DOHH2 (cell line): ENCODE data around the gene PDHX.

Experiments used
- H3F3A ChIP-seq: fragments of 200-600 bp; sonication (generic), shearing (Covaris generic); 2 replicates; pipeline ENCODE4 v1.6.0; 2016; ENCODE audit warnings: antibody characterized with exemption, mild to moderate bottlenecking; ENCODE audit not compliant: control insufficient read depth, insufficient read depth
- H3K27ac ChIP-seq: fragments of 200-600 bp; sonication (generic); 2 replicates; pipeline ENCODE4 v1.5.1; 2014; ENCODE audit warnings: low read depth, mild to moderate bottlenecking, low read length, moderate library complexity
- H3K27me3 ChIP-seq: fragments of 200-600 bp; sonication (generic); 2 replicates; pipeline ENCODE4 v1.6.1; 2014; ENCODE audit warnings: mild to moderate bottlenecking, low read length, mixed read lengths; ENCODE audit not compliant: control insufficient read depth
- H3K36me3 ChIP-seq: fragments of 200-600 bp; sonication (generic); 2 replicates; pipeline ENCODE4 v1.6.1; 2014; ENCODE audit warnings: mild to moderate bottlenecking, low read length, moderate library complexity, mixed read lengths; ENCODE audit not compliant: control insufficient read depth
- H3K4me1 ChIP-seq: fragments of 200-600 bp; sonication (generic); 2 replicates; pipeline ENCODE4 v1.6.1; 2014; ENCODE audit warnings: mild to moderate bottlenecking, low read length, mixed read lengths; ENCODE audit not compliant: control insufficient read depth
- H3K4me2 ChIP-seq: fragments of 200-600 bp; sonication (generic); 2 replicates; pipeline ENCODE4 v1.6.0; 2014; ENCODE audit warnings: mild to moderate bottlenecking, low read length, moderate library complexity
- H3K4me3 ChIP-seq: fragments of 200-600 bp; sonication (generic); 2 replicates; pipeline ENCODE4 v1.5.1; 2014; ENCODE audit warnings: mild to moderate bottlenecking, low read length, mixed read lengths
- H3K79me2 ChIP-seq: fragments of 200-600 bp; sonication (generic); 2 replicates; pipeline ENCODE4 v1.6.1; 2014; ENCODE audit warnings: mild to moderate bottlenecking, low read length, mixed read lengths; ENCODE audit not compliant: control insufficient read depth
- H3K9me2 ChIP-seq: fragments of 200-600 bp; sonication (generic); replicated peaks from 2 replicates; pipeline ENCODE4 v1.6.1; 2014; ENCODE audit warnings: mild to moderate bottlenecking, low read length, mixed read lengths; ENCODE audit not compliant: control insufficient read depth
- H3K9me3 ChIP-seq: fragments of 200-600 bp; sonication (generic); 2 replicates; pipeline ENCODE4 v1.6.1; 2014; ENCODE audit warnings: antibody characterized with exemption, low read length, mixed read lengths; ENCODE audit not compliant: control insufficient read depth, insufficient read depth
- H4K20me1 ChIP-seq: fragments of 200-600 bp; sonication (generic); 2 replicates; pipeline ENCODE4 v1.6.0; 2014; ENCODE audit warnings: low read depth, mild to moderate bottlenecking, antibody characterized with exemption, low read length, moderate library complexity; ENCODE audit not compliant: control insufficient read depth, insufficient read depth
- EZH2phosphoT487 ChIP-seq: fragments of 200-600 bp; sonication (generic); IDR thresholded peaks from 2 replicates; pipeline ENCODE4 v1.6.1; 2017; ENCODE audit warnings: borderline replicate concordance, mild to moderate bottlenecking, antibody characterized with exemption, low read length, moderate library complexity, mixed read lengths
- TF ChIP-seq, protein P1 (sequence below): fragments of 200-600 bp; sonication (generic); IDR thresholded peaks from one replicate; pipeline ENCODE4 v1.5.1; 2014; ENCODE audit warnings: antibody characterized with exemption, mild to moderate bottlenecking, low read depth, low read length; ENCODE audit not compliant: poor library complexity, severe bottlenecking

The PDHX gene

DNA sequence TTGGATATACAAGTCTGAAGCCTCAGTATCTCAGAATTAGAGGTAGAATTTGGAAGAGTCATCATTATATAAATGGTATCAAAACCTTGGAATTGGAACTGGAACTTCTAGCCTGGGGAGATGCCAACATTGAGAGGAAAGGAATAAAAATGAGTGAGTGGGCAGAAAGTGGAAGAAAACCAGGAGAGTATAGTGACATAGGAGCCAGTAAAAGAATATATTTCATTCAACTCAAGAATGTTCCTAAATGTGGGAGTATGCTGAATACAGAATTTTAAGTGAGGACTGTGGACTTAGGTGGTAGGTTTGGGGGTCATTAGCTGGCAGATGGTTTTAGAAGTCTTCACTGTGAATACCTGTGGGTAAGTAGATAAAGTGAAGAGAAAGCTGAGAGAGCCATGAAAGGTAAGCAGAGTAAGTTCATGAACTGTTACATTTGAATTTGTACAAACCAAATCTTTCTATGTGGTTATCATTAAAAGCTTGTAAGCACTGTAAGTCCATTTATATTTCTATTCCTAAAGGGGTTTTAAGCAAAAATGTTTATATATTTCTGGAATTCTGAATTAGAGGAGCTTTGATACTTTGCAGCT is 60.2 kb downstream of the PDHX start:
- peaks cover 16% of the 10 kb centered on the region; the same call in 1 of the 2 replicates for H3K36me3 ChIP-seq
- no peaks in the 10 kb centered on the region for H3K79me2 ChIP-seq
- no peak for TF ChIP-seq EZH2phosphoT487
- TF ChIP-seq, protein P1, sequence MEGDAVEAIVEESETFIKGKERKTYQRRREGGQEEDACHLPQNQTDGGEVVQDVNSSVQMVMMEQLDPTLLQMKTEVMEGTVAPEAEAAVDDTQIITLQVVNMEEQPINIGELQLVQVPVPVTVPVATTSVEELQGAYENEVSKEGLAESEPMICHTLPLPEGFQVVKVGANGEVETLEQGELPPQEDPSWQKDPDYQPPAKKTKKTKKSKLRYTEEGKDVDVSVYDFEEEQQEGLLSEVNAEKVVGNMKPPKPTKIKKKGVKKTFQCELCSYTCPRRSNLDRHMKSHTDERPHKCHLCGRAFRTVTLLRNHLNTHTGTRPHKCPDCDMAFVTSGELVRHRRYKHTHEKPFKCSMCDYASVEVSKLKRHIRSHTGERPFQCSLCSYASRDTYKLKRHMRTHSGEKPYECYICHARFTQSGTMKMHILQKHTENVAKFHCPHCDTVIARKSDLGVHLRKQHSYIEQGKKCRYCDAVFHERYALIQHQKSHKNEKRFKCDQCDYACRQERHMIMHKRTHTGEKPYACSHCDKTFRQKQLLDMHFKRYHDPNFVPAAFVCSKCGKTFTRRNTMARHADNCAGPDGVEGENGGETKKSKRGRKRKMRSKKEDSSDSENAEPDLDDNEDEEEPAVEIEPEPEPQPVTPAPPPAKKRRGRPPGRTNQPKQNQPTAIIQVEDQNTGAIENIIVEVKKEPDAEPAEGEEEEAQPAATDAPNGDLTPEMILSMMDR = no peak
- H3K9me3 ChIP-seq = no peaks in the 10 kb centered on the region
- no peak overlapping the region for H3K27ac ChIP-seq
- no peaks in the 10 kb centered on the region for H4K20me1 ChIP-seq
- H3F3A ChIP-seq = no peaks in the 10 kb centered on the region
- H3K4me3 ChIP-seq = no peak overlapping the region
- H3K9me2 ChIP-seq = no peaks in the 10 kb centered on the region
- no peaks in the 10 kb centered on the region for H3K4me1 ChIP-seq
- no peak overlapping the region for H3K4me2 ChIP-seq
- H3K27me3 ChIP-seq = no peaks in the 10 kb centered on the region

DNA sequence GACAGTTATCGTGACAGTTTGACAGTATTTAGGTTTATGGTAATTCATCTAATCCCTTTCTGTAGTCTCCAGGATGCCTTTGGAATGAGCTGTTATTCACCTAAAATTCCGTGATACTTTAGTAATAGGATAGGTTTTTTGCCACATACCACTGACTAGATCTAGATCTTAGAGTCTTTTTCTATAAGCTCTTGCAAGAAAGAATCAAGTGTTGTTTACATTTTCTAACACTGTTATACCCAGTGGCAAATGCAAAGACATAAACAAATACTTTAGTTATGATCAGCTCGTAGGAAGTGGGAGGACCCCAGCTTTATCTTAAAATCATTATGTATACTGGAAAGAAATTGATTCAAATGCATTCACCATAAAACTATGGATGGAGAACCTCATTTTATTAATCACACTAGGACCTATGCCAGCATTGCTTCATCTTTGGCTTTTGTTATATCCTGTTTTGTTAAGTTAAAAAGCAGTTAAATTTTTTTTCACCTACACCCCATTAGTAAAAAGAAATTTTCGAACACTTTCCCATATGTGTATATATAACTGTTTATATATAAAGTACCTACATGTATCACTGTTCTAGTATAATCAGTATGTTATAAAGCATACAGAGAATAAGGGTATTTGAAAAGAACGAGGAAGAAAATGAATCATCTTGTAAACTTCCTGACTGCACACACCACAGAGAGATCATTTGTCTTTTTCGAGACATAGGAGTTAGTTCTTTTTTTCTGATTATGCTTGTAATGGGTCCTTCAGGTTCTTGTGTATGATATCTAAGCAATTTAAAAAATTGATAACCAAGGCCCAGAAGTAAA is 60.9 kb downstream of the PDHX start:
- Histone ChIP-seq H3K9me3 (no peaks in the 10 kb centered on the region), H3K79me2 (no peaks in the 10 kb centered on the region), H3F3A (no peaks in the 10 kb centered on the region), H3K27ac (no peak overlapping the region), H3K36me3 (peaks cover 13% of the 10 kb centered on the region; the same call in 1 of the 2 replicates), H3K27me3 (no peaks in the 10 kb centered on the region), H3K9me2 (no peaks in the 10 kb centered on the region), H3K4me2 (no peak overlapping the region), H3K4me1 (no peaks in the 10 kb centered on the region), H4K20me1 (no peaks in the 10 kb centered on the region), H3K4me3 (no peak overlapping the region)
- TF ChIP-seq EZH2phosphoT487 = no peak
- TF ChIP-seq, protein P1 = no peak

DNA sequence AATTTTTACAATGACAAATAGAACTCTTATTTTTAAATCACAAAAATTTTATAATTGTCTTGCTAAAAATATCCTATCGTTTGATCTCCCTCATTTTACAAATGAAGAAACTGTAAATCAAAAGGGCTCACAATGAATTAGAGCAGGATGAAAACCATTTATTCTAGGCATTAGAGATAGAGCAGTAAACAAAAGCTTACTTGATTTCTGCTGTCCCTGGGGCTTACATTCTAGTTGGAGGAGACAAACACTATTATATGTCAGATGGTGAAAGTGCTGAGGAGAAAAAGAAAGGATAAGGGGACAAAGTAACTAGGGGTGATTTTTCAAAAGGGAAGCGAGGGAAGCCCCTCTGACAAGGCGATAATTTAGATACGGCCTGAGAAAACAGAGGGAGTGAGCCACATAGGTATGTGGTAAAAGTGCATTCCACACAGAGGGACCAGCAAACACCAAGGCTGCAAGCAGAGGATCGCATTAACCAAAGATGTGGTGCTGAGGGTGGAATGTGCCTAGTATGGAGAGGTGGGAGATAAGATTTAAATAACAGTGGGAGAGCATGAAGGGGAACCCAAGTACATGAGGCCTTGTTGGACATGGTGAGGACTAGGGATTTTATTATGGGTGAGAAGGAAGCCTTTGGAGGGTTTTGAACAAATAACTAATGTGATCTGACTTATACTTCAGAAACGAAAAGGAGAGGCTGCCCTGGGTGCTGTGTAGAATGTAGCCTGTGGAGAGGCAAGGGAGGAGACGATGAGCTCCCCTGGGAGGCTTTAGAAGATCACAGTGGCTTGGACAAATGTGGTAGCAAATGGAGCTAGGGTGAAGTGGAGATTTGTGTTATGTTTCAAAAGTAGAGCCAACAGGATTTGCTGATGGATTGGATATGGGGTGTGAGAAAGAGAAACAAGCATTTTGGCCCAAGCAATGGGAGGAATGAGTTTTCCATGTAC is 62.1 kb downstream of the PDHX start:
- Histone ChIP-seq H3K9me3 (no peaks in the 10 kb centered on the region), H3K36me3 (peaks cover 9% of the 10 kb centered on the region; the same call in 1 of the 2 replicates), H3K4me1 (no peaks in the 10 kb centered on the region), H3K27me3 (no peaks in the 10 kb centered on the region), H4K20me1 (no peaks in the 10 kb centered on the region), H3K4me3 (no peak overlapping the region), H3F3A (no peaks in the 10 kb centered on the region), H3K27ac (no peak overlapping the region), H3K4me2 (no peak overlapping the region), H3K9me2 (no peaks in the 10 kb centered on the region), H3K79me2 (no peaks in the 10 kb centered on the region)
- TF ChIP-seq EZH2phosphoT487 = no peak
